ENCODE data around the gene JMJD6. TPM values are rescaled to one million over a fixed set of nuclear protein-coding genes. Genes with fewer than 3 reads are reported as not detected.
"Not testable (repeated sequence)": the region's sequence is repeated elsewhere in the genome, so short reads cannot be mapped to it uniquely, and the experiment has no call there.

The JMJD6 gene
- total RNA-seq, 1 donor from 2014 or later = 15.7 TPM

DNA sequence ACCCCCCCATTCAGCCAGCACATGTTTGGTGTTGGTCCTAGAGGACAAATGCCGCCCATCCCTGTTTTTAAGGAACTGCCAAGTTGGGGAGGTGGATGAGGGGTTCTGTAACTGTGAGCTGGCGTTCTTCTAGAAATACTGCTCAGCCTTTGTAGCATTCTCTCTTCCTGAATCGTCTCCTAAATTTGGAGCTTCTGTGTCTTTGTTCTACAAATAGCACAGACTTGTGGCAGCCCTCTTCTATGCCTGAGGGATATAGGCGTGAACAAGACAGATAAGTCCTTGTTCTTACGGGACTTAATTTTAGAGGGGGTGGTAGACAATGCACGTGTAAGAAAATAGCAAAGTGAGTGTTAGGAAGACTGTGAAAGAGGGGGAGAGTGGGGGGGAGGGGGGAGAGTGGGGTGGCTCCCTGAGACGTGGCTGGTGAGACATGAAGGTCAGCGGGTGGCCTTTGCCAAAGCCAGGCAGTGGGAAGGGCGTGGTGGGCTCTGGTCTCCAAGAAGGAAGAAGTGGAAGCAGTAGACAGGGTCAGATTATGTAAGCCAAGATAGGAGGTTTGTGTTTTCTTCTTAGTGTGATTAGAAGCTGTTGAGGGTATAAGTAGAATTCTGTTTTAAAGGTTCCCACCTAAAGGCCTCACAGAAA lies 21.4 kb upstream of the JMJD6 start:
- H3K4me3 Mint-ChIP-seq = no peak overlapping the region
- no peak for DNase-seq (ENCODE audit: low spot score in 2 of 2, unreplicated experiment in 2 of 2)
- no peak for TF ChIP-seq CTCF (IDR thresholded peaks at IDR 0.05; ENCODE audit: unreplicated experiment)
- peaks cover 10% of the 10 kb centered on the region for H3K9me3 Mint-ChIP-seq
- H3K4me1 Mint-ChIP-seq = peaks cover 3% of the 10 kb centered on the region
- no peak overlapping the region for H3K27ac Mint-ChIP-seq
- peaks cover 46% of the 10 kb centered on the region for H3K36me3 Mint-ChIP-seq
- no peaks in the 10 kb centered on the region for H3K27me3 Mint-ChIP-seq (ENCODE audit: low read depth)

DNA sequence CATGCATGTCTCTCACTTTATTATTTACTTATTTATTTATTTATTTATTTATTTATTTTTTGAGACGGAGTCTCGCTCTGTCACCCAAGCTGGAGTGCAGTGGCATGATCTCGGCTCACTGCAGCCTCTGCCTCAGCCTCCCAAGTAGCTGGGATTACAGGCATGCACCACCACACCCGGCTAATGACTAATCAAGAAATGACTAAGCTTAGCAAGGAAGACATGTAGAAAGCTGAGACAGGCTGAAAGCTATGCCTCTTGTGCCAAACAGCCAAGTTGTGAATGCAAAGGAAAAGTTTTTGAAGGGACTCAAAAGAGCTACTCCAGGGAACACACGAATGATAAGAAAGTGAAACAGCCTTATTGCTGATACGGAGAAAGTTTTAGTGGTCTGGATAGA lies 19.4 kb upstream of the JMJD6 start:
- H3K27me3 Mint-ChIP-seq (ENCODE audit: low read depth); H3K27ac Mint-ChIP-seq; DNase-seq (ENCODE audit: low spot score in 2 of 2, unreplicated experiment in 2 of 2); H3K4me1 Mint-ChIP-seq; H3K9me3 Mint-ChIP-seq; H3K4me3 Mint-ChIP-seq: not testable (repeated sequence)
- H3K36me3 Mint-ChIP-seq = peaks cover 45% of the 10 kb centered on the region

DNA sequence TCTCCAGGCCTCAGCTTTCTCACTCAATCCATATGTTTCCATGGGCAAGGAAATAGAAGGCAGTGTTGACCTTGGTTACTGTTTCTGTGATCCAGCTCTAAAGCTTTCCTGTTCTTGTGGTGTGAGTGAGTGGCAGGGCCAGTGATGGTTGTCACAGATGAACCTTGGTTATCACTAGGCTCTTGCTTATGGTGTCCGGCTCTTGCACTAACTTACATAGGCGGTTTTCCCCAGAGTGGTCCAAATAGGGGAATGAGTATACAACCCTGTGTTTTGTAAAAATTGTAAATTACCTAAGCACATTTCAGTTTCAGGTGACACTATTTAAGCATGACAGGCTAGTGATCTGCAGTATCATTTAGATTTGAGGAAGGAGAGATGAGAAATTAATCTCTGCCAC lies 18.3 kb upstream of the JMJD6 start:
- H3K9me3 Mint-ChIP-seq = peaks cover 10% of the 10 kb centered on the region
- no peak for TF ChIP-seq CTCF (IDR thresholded peaks at IDR 0.05; ENCODE audit: unreplicated experiment)
- DNase-seq (ENCODE audit: low spot score in 2 of 2, unreplicated experiment in 2 of 2) = no peak
- peaks cover 41% of the 10 kb centered on the region for H3K36me3 Mint-ChIP-seq
- H3K27ac Mint-ChIP-seq = no peak overlapping the region
- H3K4me1 Mint-ChIP-seq = peaks cover 11% of the 10 kb centered on the region
- H3K4me3 Mint-ChIP-seq = no peak overlapping the region
- H3K27me3 Mint-ChIP-seq (ENCODE audit: low read depth) = no peaks in the 10 kb centered on the region

DNA sequence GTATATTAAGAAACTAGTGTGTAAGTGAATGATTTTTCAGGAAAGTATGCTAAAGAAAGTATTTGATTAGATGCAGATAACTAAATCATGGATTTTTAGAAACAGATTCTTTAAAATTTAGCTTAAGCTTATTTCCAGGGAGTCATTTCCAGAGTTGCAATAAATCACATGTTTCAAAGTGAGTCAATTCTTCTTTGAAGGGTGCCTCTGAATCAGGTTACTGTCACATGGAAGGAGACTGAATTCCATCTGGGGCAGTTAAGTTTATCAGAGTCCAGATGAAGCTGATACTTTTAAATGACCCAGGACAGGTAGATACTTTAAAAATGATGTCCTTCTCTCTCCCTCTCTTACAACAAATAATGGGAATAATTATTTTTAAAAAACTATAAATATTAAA lies 16.6 kb upstream of the JMJD6 start:
- Mint-ChIP-seq H3K27ac (peak overlapping the region; percentile 50), H3K4me3 (no peak overlapping the region), H3K36me3 (peaks cover 37% of the 10 kb centered on the region), H3K27me3 (ENCODE audit: low read depth) (no peaks in the 10 kb centered on the region), H3K9me3 (peaks cover 10% of the 10 kb centered on the region), H3K4me1 (peaks cover 25% of the 10 kb centered on the region)
- DNase-seq (ENCODE audit: low spot score in 2 of 2, unreplicated experiment in 2 of 2) = no peak
- TF ChIP-seq CTCF (IDR thresholded peaks at IDR 0.05; ENCODE audit: unreplicated experiment) = no peak

GRCh38 chr17:76740329-76741118 lies 14.1 kb upstream of the JMJD6 start:
- DNase-seq (ENCODE audit: low spot score in 2 of 2, unreplicated experiment in 2 of 2) = no peak
- Mint-ChIP-seq H3K36me3 (peaks cover 27% of the 10 kb centered on the region), H3K9me3 (no peaks in the 10 kb centered on the region), H3K4me3 (no peak overlapping the region), H3K27me3 (ENCODE audit: low read depth) (no peaks in the 10 kb centered on the region), H3K4me1 (peaks cover 30% of the 10 kb centered on the region), H3K27ac (no peak overlapping the region)
- no peak for TF ChIP-seq CTCF (IDR thresholded peaks at IDR 0.05; ENCODE audit: unreplicated experiment)

DNA sequence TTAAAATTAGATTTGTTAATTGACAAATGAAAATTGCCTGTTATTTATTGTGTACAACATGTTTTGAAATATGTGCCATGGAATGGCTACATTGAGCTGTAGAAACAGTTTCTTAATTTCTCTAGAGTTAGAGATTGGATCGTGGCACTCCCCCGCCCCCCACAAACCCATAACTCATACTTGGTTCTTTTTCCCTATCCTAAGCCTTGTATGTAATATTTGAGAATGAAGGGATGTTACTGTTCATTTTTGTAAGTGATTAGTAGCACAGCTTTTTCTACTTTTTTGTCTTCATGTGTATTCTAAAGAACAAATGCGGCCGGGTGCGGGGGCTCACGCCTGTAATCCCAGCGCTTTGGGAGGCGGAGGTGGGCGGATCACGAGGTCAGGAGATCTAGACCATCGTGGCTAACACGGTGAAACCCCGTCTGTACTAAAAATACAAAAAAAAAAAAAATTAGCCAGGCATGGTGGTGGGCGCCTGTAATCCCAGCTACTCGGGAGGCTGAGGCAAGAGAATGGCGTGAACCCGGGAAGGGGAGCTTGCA lies 13.2 kb upstream of the JMJD6 start:
- Mint-ChIP-seq H3K4me1 (peaks cover 37% of the 10 kb centered on the region), H3K36me3 (peaks cover 22% of the 10 kb centered on the region)
- not testable (repeated sequence) for DNase-seq (ENCODE audit: low spot score in 2 of 2, unreplicated experiment in 2 of 2); H3K27me3 Mint-ChIP-seq (ENCODE audit: low read depth); H3K9me3 Mint-ChIP-seq; H3K4me3 Mint-ChIP-seq; H3K27ac Mint-ChIP-seq

Measured in mesothelial cell of epicardium (in vitro differentiated cells).